H9 (cell line): Measurements from ENCODE around the gene EPB41. TPM values are rescaled to one million over a fixed set of nuclear protein-coding genes. Genes with fewer than 3 reads are reported as not detected.

Source experiments
- DNase-seq: peaks from one replicate; pipeline ENCODE4 v3.0.0-alpha.2; 2017
- H2AFZ ChIP-seq: one replicate; pipeline ENCODE4 v1.6.1; 2013; ENCODE audit warnings: mild to moderate bottlenecking, low read length, control low read depth, moderate library complexity
- H2AK5ac ChIP-seq: 2 replicates; pipeline ENCODE4 v1.6.1; 2013; ENCODE audit warnings: low read length, control low read depth, mixed read lengths; ENCODE audit not compliant: insufficient read length
- H2BK120ac ChIP-seq: one replicate; pipeline ENCODE4 v1.6.1; 2013; ENCODE audit warnings: low read depth, mild to moderate bottlenecking, low read length, control low read depth, inconsistent platforms; ENCODE audit not compliant: poor library complexity, severe bottlenecking
- H2BK12ac ChIP-seq: 2 replicates; pipeline ENCODE4 v1.6.1; 2013; ENCODE audit warnings: low read length, control low read depth, mixed read lengths, low read depth; ENCODE audit not compliant: insufficient read length
- H2BK15ac ChIP-seq: 2 replicates; pipeline ENCODE4 v1.6.1; 2013; ENCODE audit warnings: low read depth, low read length, control low read depth
- H2BK20ac ChIP-seq: one replicate; pipeline ENCODE4 v1.6.1; 2013; ENCODE audit warnings: low read depth, mild to moderate bottlenecking, low read length, control low read depth, inconsistent platforms; ENCODE audit not compliant: poor library complexity, severe bottlenecking
- H2BK5ac ChIP-seq: 2 replicates; pipeline ENCODE4 v1.6.1; 2013; ENCODE audit warnings: low read length, control low read depth, mixed read lengths; ENCODE audit not compliant: insufficient read length
- H3K14ac ChIP-seq: 2 replicates; pipeline ENCODE4 v1.6.1; 2013; ENCODE audit warnings: low read length, control low read depth; ENCODE audit not compliant: insufficient read depth
- H3K18ac ChIP-seq: 2 replicates; pipeline ENCODE4 v1.6.1; 2013; ENCODE audit warnings: low read depth, mild to moderate bottlenecking, mixed read lengths, low read length, control low read depth; ENCODE audit not compliant: insufficient read length
- H3K23ac ChIP-seq: 2 replicates; pipeline ENCODE4 v1.6.1; 2013; ENCODE audit warnings: low read length, control low read depth, mixed read lengths, low read depth; ENCODE audit not compliant: insufficient read length
- H3K23me2 ChIP-seq: 2 replicates; pipeline ENCODE4 v1.6.1; 2013; ENCODE audit warnings: low read depth, mild to moderate bottlenecking, mixed read lengths, low read length, control low read depth; ENCODE audit not compliant: insufficient read length, poor library complexity, severe bottlenecking
- H3K27ac ChIP-seq: 2 replicates; pipeline ENCODE4 v1.5.1; 2013; ENCODE audit warnings: low read length, control low read depth, mixed read lengths, low read depth; ENCODE audit not compliant: insufficient read length
- H3K27me3 ChIP-seq: 2 replicates; pipeline ENCODE4 v1.6.1; 2013; ENCODE audit warnings: low read length, control low read depth, inconsistent platforms; ENCODE audit not compliant: insufficient read depth
- H3K4ac ChIP-seq: 2 replicates; pipeline ENCODE4 v1.6.1; 2013; ENCODE audit warnings: low read depth, mild to moderate bottlenecking, control low read depth, inconsistent platforms, low read length, moderate library complexity
- H3K4me1 ChIP-seq: 2 replicates; pipeline ENCODE4 v1.6.1; 2013; ENCODE audit warnings: low read length, control low read depth, inconsistent platforms; ENCODE audit not compliant: insufficient read depth
- H3K4me2 ChIP-seq: 2 replicates; pipeline ENCODE4 v1.6.1; 2013; ENCODE audit warnings: low read length, control low read depth, mixed read lengths; ENCODE audit not compliant: insufficient read length, insufficient read depth
- H3K56ac ChIP-seq: 2 replicates; pipeline ENCODE4 v1.6.1; 2013; ENCODE audit warnings: low read depth, mild to moderate bottlenecking, mixed read lengths, low read length, control low read depth; ENCODE audit not compliant: insufficient read length
- H3K79me1 ChIP-seq: 2 replicates; pipeline ENCODE4 v1.6.1; 2013; ENCODE audit warnings: low read depth, mild to moderate bottlenecking, moderate library complexity, low read length, control low read depth, inconsistent platforms; ENCODE audit not compliant: insufficient read depth, poor library complexity, severe bottlenecking
- H3K79me2 ChIP-seq: 2 replicates; pipeline ENCODE4 v1.6.1; 2013; ENCODE audit warnings: low read length, control low read depth, inconsistent platforms; ENCODE audit not compliant: insufficient read depth
- H3K9ac ChIP-seq: 2 replicates; pipeline ENCODE4 v1.6.1; 2013; ENCODE audit warnings: low read length, control low read depth, mixed read lengths; ENCODE audit not compliant: insufficient read length; ENCODE audit errors: extremely low read depth
- H3K9me3 ChIP-seq: one replicate; pipeline ENCODE4 v1.6.1; 2013; ENCODE audit warnings: low read depth, low read length, inconsistent platforms; ENCODE audit not compliant: control insufficient read depth
- H3T11ph ChIP-seq: one replicate; pipeline ENCODE4 v1.6.1; 2013; ENCODE audit warnings: mild to moderate bottlenecking, low read length, control low read depth, inconsistent platforms
- H4K20me1 ChIP-seq: one replicate; pipeline ENCODE4 v1.6.1; 2013; ENCODE audit not compliant: control insufficient read depth, insufficient read length, insufficient read depth
- H4K5ac ChIP-seq: 2 replicates; pipeline ENCODE4 v1.6.1; 2013; ENCODE audit warnings: low read depth, mild to moderate bottlenecking, mixed read lengths, low read length, control low read depth; ENCODE audit not compliant: insufficient read length
- H4K8ac ChIP-seq: replicated peaks from 2 replicates; pipeline ENCODE4 v1.6.1; 2013; ENCODE audit warnings: low read length, control low read depth, mixed read lengths, low read depth; ENCODE audit not compliant: insufficient read length
- H4K91ac ChIP-seq: 2 replicates; pipeline ENCODE4 v1.6.1; 2013; ENCODE audit warnings: low read depth, mild to moderate bottlenecking, moderate library complexity, mixed read lengths, low read length, control low read depth; ENCODE audit not compliant: insufficient read length
- H3K27ac Mint-ChIP-seq, 3 experiments: 2 replicates in 2 of 3; 3 replicates in 1 of 3; pipeline ENCODE4 v1.8.0; 2020 to 2021; ENCODE audit warnings: mixed read lengths in 3 of 3, mild to moderate bottlenecking in 1 of 3, moderate library complexity in 1 of 3
- H3K27me3 Mint-ChIP-seq: 2 replicates; pipeline ENCODE4 v1.8.0; 2021; ENCODE audit warnings: low read depth, mild to moderate bottlenecking, moderate library complexity, mixed read lengths
- H3K36me3 Mint-ChIP-seq, 3 experiments: 2 replicates in 2 of 3; 3 replicates in 1 of 3; pipeline ENCODE4 v1.8.0; 2020 to 2021; ENCODE audit warnings: low read depth in 3 of 3, mixed read lengths in 3 of 3; ENCODE audit not compliant: insufficient read depth in 1 of 3
- H3K4me1 Mint-ChIP-seq, 2 experiments: 2 replicates each; pipeline ENCODE4 v1.8.0; 2020; ENCODE audit warnings: mixed read lengths in 2 of 2
- H3K4me3 Mint-ChIP-seq, 2 experiments: 2 replicates in 1 of 2; 3 replicates in 1 of 2; pipeline ENCODE4 v1.8.0; 2020 to 2021; ENCODE audit warnings: mild to moderate bottlenecking in 2 of 2, mixed read lengths in 2 of 2, moderate library complexity in 1 of 2
- H3K9me3 Mint-ChIP-seq, 2 experiments: 2 replicates in 1 of 2; 3 replicates in 1 of 2; pipeline ENCODE4 v1.8.0; 2020; ENCODE audit warnings: mild to moderate bottlenecking in 2 of 2, mixed read lengths in 2 of 2, moderate library complexity in 1 of 2
- WGBS: extraction: QIAGEN DNeasy Blood & Tissue Kit; methylation state at CpG from one replicate; pipeline ENCODE4 v1.1.7; 2013; ENCODE audit warnings: missing lambda C conversion rate, low lambda C conversion rate, mixed read lengths; ENCODE audit not compliant: insufficient read length; ENCODE audit errors: extremely low coverage; 5-methylcytosine and 5-hydroxymethylcytosine counted together
- total RNA-seq: library from RNA; stranded (reverse); gene quantifications from 2 replicates; pipeline ENCODE4 v1.2.1, GENCODE V29; 2021
- TF ChIP-seq, protein P1 (sequence below): fragments of 200-600 bp; sonication (generic); conservative IDR thresholded peaks from 3 replicates; pipeline ENCODE4 v1.8.0; 2021; ENCODE audit warnings: antibody characterized with exemption, mild to moderate bottlenecking

The EPB41 gene
- total RNA-seq, 1 experiment from 2014 or later: 75.4 TPM

DNA sequence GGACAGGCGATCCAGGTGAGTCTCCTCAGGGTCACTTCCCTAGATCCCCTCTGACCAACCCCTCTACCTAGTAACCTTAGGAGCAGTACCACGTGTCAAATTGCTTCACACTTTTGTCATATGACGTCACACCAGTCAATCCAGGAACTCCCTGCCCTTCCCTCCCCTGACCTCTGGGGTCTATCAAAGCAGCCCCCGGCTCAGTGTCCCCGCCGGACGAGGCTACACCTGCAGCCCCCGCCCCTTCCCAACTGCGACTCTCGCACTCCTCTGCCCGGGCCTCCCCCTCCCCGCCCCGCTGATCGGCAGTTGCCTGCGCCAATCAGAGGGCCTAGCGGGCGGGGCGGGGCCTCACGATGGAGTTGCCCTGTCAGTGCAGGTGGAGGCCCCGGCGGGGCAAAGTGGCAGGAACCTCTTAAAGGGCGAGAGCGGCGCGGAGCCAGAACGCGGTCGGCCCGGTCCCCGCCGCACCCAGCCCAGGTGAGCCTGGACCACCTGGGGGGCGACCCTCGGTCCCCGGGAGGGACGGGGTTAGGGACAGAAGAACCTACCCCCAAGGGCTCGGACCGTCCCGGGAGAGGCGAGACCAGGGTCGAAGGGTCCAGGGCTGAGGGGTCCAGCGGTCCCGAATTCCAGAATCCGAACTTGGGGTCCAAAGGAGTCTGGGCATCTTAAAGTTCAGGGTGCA lies 27.5 kb upstream of the EPB41 start:
- peaks cover 0 to 3% of the 10 kb centered on the region in 2 experiments; a peak in 1 of 5 replicates for H3K9me3 Mint-ChIP-seq
- no peak overlapping the region for H2BK5ac ChIP-seq
- no peak overlapping the region for H2BK15ac ChIP-seq
- H2BK120ac ChIP-seq: no peak overlapping the region
- H3K36me3 Mint-ChIP-seq: no peaks in the 10 kb centered on the region
- H3K14ac ChIP-seq: no peak overlapping the region
- peaks cover 16% of the 10 kb centered on the region; the same call in 1 of the 2 replicates for H3K4me1 ChIP-seq
- H3K4ac ChIP-seq: no peak overlapping the region
- no peak overlapping the region for H3K56ac ChIP-seq
- peak overlapping the region; percentile 82 for H3K4me2 ChIP-seq
- H2AFZ ChIP-seq: no peak overlapping the region
- H4K91ac ChIP-seq: no peak overlapping the region
- H3K9ac ChIP-seq: no peak overlapping the region
- H3K23me2 ChIP-seq: peaks cover 15% of the 10 kb centered on the region
- WGBS: no CpG with 5 or more reads among the region's 43 CpGs
- no peak overlapping the region for H4K5ac ChIP-seq
- H3K27ac Mint-ChIP-seq: peak overlapping the region in 2 of 3 experiments; percentile 80 to 81; a peak in 3 of 7 replicates
- no peak overlapping the region for H3K27ac ChIP-seq
- H3K9me3 ChIP-seq: no peaks in the 10 kb centered on the region
- H3K79me2 ChIP-seq: no peaks in the 10 kb centered on the region
- no peak overlapping the region for H3T11ph ChIP-seq
- no peak overlapping the region for H3K23ac ChIP-seq
- H2BK12ac ChIP-seq: no peak overlapping the region
- peak; percentile 96 for DNase-seq
- TF ChIP-seq, protein P1, sequence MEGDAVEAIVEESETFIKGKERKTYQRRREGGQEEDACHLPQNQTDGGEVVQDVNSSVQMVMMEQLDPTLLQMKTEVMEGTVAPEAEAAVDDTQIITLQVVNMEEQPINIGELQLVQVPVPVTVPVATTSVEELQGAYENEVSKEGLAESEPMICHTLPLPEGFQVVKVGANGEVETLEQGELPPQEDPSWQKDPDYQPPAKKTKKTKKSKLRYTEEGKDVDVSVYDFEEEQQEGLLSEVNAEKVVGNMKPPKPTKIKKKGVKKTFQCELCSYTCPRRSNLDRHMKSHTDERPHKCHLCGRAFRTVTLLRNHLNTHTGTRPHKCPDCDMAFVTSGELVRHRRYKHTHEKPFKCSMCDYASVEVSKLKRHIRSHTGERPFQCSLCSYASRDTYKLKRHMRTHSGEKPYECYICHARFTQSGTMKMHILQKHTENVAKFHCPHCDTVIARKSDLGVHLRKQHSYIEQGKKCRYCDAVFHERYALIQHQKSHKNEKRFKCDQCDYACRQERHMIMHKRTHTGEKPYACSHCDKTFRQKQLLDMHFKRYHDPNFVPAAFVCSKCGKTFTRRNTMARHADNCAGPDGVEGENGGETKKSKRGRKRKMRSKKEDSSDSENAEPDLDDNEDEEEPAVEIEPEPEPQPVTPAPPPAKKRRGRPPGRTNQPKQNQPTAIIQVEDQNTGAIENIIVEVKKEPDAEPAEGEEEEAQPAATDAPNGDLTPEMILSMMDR: no peak
- no peaks in the 10 kb centered on the region for H4K20me1 ChIP-seq
- H2BK20ac ChIP-seq: no peak overlapping the region
- H3K27me3 Mint-ChIP-seq: peaks cover 19% of the 10 kb centered on the region
- no peak overlapping the region for H2AK5ac ChIP-seq
- no peak overlapping the region for H4K8ac ChIP-seq
- H3K79me1 ChIP-seq: no peaks in the 10 kb centered on the region
- H3K27me3 ChIP-seq: no peaks in the 10 kb centered on the region
- peak overlapping the region; percentile 71 to 85 for H3K4me3 Mint-ChIP-seq
- H3K4me1 Mint-ChIP-seq: peaks cover 45 to 48% of the 10 kb centered on the region in 2 experiments
- peak overlapping the region; percentile 30 for H3K18ac ChIP-seq
